Tibial nerve (tissue), 4 donors: ENCODE data around the gene TIPIN.

Source experiments
- EP300 ChIP-seq, 2 donors: sonication (generic); formaldehyde crosslinking; IDR thresholded peaks; one replicate each; pipeline ENCODE4 v1.6.1; 2017; ENCODE audit warnings: antibody characterized with exemption in 2 of 2, mild to moderate bottlenecking in 1 of 2
- POLR2A ChIP-seq, 2 donors: fragments of 450-650 bp; IDR thresholded peaks; one replicate each; pipeline ENCODE4 v1.6.1; 2017; ENCODE audit warnings: antibody characterized with exemption in 2 of 2, mild to moderate bottlenecking in 2 of 2, moderate library complexity in 2 of 2
- TF ChIP-seq, protein P1 (sequence below), 5 experiments: fragments of 200-600 bp in 3 of 5; fragments of 450-650 bp in 2 of 5; sonication (generic) in 3 of 5; IDR thresholded peaks; one replicate each; pipeline ENCODE4 v1.5.1; 2016 to 2019; ENCODE audit warnings: antibody characterized with exemption in 5 of 5, mild to moderate bottlenecking in 3 of 5, moderate library complexity in 2 of 5

DNA sequence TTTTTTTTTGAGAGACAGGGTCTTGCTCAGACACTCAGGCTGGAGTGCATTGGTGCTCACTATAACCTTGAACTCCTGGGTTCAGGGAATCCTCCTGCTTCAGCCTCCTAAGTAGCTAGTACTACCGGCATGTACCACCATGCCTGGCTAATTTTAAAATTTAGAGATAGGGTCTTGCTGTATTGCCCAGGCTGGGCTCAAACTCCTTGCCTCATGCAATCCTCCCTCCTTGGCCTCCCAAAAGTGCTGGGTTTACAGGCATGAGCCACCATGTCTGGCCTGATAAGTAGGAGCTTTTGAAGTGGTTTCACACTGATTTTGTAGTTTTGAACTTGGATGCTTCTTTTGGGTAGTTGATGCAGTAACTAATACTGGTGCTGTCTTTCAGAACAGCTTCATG is 38.0 kb upstream of the TIPIN start:
- TF ChIP-seq POLR2A (IDR thresholded peaks at IDR 0.05) (no peak), EP300 (IDR thresholded peaks at IDR 0.05) (no peak)
- TF ChIP-seq, protein P1, sequence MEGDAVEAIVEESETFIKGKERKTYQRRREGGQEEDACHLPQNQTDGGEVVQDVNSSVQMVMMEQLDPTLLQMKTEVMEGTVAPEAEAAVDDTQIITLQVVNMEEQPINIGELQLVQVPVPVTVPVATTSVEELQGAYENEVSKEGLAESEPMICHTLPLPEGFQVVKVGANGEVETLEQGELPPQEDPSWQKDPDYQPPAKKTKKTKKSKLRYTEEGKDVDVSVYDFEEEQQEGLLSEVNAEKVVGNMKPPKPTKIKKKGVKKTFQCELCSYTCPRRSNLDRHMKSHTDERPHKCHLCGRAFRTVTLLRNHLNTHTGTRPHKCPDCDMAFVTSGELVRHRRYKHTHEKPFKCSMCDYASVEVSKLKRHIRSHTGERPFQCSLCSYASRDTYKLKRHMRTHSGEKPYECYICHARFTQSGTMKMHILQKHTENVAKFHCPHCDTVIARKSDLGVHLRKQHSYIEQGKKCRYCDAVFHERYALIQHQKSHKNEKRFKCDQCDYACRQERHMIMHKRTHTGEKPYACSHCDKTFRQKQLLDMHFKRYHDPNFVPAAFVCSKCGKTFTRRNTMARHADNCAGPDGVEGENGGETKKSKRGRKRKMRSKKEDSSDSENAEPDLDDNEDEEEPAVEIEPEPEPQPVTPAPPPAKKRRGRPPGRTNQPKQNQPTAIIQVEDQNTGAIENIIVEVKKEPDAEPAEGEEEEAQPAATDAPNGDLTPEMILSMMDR (IDR thresholded peaks at IDR 0.05), result no peak
